GM21786 (cell line): ENCODE measurements around the gene PSMC1.

Experiments used
- ATAC-seq: cut with Tn5 transposase; IDR thresholded peaks from one replicate; pipeline ENCODE4 v1.9.1; 2021; ENCODE audit not compliant: unreplicated experiment

PSMC1 gene

DNA sequence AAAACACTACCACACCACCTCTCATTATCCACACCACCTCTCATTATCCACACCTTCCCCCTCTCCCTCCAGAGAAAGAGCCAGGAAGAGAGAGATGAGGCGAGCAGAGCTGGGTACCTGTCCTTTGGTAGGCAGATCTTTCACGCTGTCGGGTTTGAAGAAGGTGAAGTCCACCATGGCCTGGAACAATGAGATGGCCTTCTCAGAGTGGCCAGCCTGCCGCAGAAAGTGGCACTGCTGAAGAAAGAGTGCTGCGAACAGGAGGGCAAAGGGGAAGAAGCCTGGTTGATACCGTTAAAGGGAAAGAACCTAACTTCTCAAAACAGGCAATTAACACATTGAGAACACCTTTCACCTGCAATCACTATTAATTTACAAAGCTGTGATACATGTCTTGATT, 44.8 kb downstream of the PSMC1 start:
- ATAC-seq, result no peak

GRCh38 chr14:90301668-90302090, 45.3 kb downstream of the PSMC1 start:
- ATAC-seq, result no peak

DNA sequence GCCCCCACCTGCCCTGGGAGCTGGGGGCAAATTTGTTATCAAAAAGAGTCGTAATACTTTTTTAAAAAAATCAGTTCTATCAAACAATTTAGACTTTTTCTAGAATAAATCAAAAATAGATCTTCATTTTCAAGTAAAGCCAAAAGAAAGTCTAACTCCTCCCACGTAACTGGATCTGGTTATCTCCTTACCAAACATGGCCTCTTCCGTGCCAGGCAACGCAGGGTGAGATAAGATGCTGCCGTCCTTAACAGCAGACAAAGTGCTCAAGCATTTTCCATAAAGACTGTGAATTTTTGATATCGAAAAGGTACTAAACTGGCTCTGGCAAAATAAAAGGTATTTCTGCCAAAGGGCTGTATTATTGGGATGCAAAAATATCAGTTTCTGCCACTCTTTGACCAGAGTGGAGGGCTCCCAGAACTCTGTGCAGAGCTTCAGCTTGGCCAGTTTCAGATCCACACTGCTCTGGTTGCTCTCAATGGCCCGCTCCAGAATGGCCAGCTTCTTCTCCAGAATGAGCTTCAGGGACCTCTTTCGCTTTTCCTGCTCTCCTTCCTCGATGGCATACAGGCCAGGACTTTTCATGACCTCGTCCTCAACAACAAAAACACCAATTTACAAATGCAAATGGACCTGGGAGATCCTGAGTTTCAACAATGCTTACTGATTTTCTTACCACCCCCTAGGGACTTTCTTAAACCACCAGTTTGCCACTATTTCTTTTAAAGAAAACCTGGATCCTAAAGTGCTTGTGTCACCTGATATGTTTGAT, 46.4 kb downstream of the PSMC1 start:
- ATAC-seq, result no peak

- ATAC-seq, result no peak
These were observed 47.1 kb downstream of the PSMC1 start for GRCh38 chr14:90303473-90303872.

DNA sequence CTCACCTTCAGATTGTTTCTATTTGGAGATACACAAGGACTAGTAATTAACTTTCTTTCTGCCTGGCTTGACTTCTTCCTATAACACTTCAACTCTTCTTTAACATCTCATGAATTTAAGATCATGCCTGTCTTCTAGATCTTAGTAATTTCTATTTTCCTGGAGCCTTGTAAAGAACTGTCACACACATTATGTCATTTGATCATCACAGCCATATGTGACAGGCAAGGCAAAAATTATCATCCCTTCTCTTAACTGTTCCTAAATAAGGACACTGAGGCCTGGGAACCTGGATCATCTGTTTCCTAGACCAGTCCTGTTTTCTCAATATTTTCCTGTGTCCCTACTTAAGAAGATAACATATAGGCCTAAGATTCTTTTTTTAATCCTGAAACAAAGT, 48.1 kb downstream of the PSMC1 start:
- ATAC-seq, result no peak

- ATAC-seq, result no peak
These were observed 48.8 kb downstream of the PSMC1 start for GRCh38 chr14:90305176-90305601.

- ATAC-seq, result no peak
These were observed 52.2 kb downstream of the PSMC1 start for GRCh38 chr14:90308561-90308960.

- no peak for ATAC-seq
These were observed 60.9 kb downstream of the PSMC1 start for GRCh38 chr14:90317286-90317685.

- ATAC-seq, result no peak
These were observed 61.7 kb downstream of the PSMC1 start for GRCh38 chr14:90318016-90318415.

GRCh38 chr14:90319173-90319572, 62.8 kb downstream of the PSMC1 start:
- no peak for ATAC-seq

DNA sequence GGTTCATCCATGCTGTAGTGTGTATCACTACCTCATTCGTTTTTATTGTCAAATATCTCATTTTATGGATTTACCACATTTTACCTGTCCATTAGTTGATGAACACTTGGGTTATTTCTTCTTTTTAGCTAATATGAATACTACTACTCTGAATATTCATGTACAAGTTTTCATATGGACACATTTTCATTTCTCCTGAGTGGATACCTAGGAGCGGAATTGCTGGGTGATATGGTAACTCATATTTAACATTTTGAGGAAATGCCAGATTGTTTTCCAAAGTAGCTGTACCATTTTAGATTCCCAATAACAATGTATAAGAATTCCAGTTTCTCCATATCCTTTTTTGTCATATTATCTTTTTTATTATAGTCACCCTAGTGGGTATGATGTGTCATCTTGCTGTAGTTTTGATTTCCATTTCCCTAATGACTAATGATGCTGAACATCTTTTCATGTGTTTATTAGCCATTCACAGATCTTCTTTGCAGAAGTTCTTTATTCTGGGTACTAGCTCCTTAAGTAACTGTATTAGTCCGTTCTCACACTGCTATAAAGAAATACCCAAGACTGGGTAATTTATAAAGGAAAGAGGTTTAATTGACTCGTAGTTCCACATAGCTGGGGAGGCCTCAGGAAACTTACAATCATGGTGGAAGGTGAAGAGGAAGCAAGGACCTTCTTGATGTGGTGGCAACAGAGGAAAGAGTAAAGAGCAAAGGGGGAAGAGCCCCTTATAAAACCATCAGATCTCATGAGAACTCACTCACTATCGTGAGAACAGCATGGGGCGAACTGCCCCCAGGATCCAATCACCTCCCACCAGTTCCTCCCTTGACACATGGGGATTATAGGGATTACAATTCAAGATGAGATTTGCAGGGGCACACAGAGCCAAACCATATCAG, 63.5 kb downstream of the PSMC1 start:
- ATAC-seq, result no peak

GRCh38 chr14:90321891-90322290, 65.5 kb downstream of the PSMC1 start:
- no peak for ATAC-seq
